HepG2 (cell line): ENCODE measurements around the gene PSMD1. TPM values are rescaled to one million over a fixed set of nuclear protein-coding genes. Genes with fewer than 3 reads are reported as not detected.

Experiments
- ATAC-seq: fragments of 200-7000 bp; cut with Tn5 transposase; 3 replicates; pipeline ENCODE4 v1.9.1; 2020; ENCODE audit warnings: mild to moderate bottlenecking, moderate library complexity
- BruUV-seq: library from RNA; stranded (reverse); fragments of 400-500 nt; replicated peaks from 2 replicates; lab custom pipeline; 2021; lab: Mats Ljungman, UMichigan
- CTCF ChIA-PET: fragments of 300-600 bp; formaldehyde crosslinking; extraction: SDS; loops from one replicate; lab custom pipeline; 2021; ENCODE audit warnings: low total read pairs, inconsistent platforms, low intra/inter-chr PET ratio; lab: Yijun Ruan, JAX
- POLR2A ChIA-PET: fragments of 350-600 bp; sonication (Branson Sonifier 250); formaldehyde crosslinking; loops from one replicate; lab custom pipeline; 2020; ENCODE audit warnings: antibody characterized with exemption, inconsistent platforms; lab: Yijun Ruan, JAX
- DNase-seq: peaks from one replicate; pipeline ENCODE4 v3.0.0-alpha.2; 2015; ENCODE audit warnings: low spot score
- FAIRE-seq: peaks from 3 replicates; lab custom pipeline; 2011; peaks lifted over from hg19 to GRCh38; lab: Jason Lieb, UNC
- H2AFZ ChIP-seq: one replicate; pipeline ENCODE4 v1.6.1; 2011; ENCODE audit warnings: low read length, inconsistent platforms
- H3K27ac ChIP-seq: fragments of 300-600 bp; 3 replicates; pipeline ENCODE4 v1.8.0; 2011; ENCODE audit warnings: mixed run types, mild to moderate bottlenecking, mixed read lengths, low read length, inconsistent platforms; ENCODE audit not compliant: insufficient read depth; ENCODE audit errors: extremely low read length
- H3K27me3 ChIP-seq, 2 experiments: fragments of 200-600 bp in 1 of 2; 2 replicates in 1 of 2; 3 replicates in 1 of 2; pipeline versions ENCODE4 v1.6.0 to v1.8.0; 2011; ENCODE audit warnings: low read length in 2 of 2, mild to moderate bottlenecking in 2 of 2, moderate library complexity in 2 of 2, inconsistent platforms in 1 of 2; ENCODE audit not compliant: insufficient read depth in 2 of 2, control insufficient read depth in 1 of 2
- H3K36me3 ChIP-seq, 2 experiments: fragments of 200-600 bp in 1 of 2; replicated peaks in 1 of 2; 2 replicates in 1 of 2; 3 replicates in 1 of 2; pipeline versions ENCODE4 v1.5.1 to v1.8.0; 2011; ENCODE audit warnings: low read length in 2 of 2, inconsistent platforms in 1 of 2; ENCODE audit not compliant: insufficient read depth in 2 of 2, control insufficient read depth in 1 of 2
- H3K4me1 ChIP-seq: 2 replicates; pipeline ENCODE4 v1.5.1; 2012; ENCODE audit warnings: low read length, inconsistent platforms; ENCODE audit not compliant: insufficient read depth
- H3K4me2 ChIP-seq: 2 replicates; pipeline ENCODE4 v1.6.0; 2011; ENCODE audit warnings: low read depth, low read length, inconsistent platforms
- H3K4me3 ChIP-seq, 3 experiments: fragments of 200-600 bp in 1 of 3; sonication (generic), shearing (Covaris generic) in 1 of 3; replicated peaks in 1 of 3; 2 replicates each; pipeline ENCODE4 v1.5.1; 2011 to 2016; ENCODE audit warnings: low read length in 3 of 3, inconsistent platforms in 2 of 3, low read depth in 2 of 3, mild to moderate bottlenecking in 2 of 3, control low read depth in 1 of 3, mixed read lengths in 1 of 3; ENCODE audit not compliant: insufficient read depth in 1 of 3
- H3K79me2 ChIP-seq: one replicate; pipeline ENCODE4 v1.6.1; 2011; ENCODE audit warnings: low read length, inconsistent platforms; ENCODE audit not compliant: insufficient read depth
- H3K9ac ChIP-seq: 2 replicates; pipeline ENCODE4 v1.6.0; 2011; ENCODE audit warnings: mild to moderate bottlenecking, low read depth, low read length, inconsistent platforms; ENCODE audit not compliant: insufficient read depth
- H3K9me3 ChIP-seq: 2 replicates; pipeline ENCODE4 v1.5.1; 2012; ENCODE audit warnings: mild to moderate bottlenecking, low read length
- H4K20me1 ChIP-seq: 2 replicates; pipeline ENCODE4 v1.6.0; 2011; ENCODE audit warnings: inconsistent platforms, mild to moderate bottlenecking, low read length, moderate library complexity; ENCODE audit not compliant: insufficient read depth
- HNF4A ChIP-seq: sonication (generic); formaldehyde crosslinking; IDR thresholded peaks from 2 replicates; pipeline ENCODE4 v1.4.0; 2020; ENCODE audit warnings: missing genetic modification reagents
- IKZF1 ChIP-seq: fragments of 450-650 bp; IDR thresholded peaks from 2 replicates; pipeline ENCODE4 v1.7.1; 2016
- PLRG1 ChIP-seq: fragments of 450-650 bp; conservative IDR thresholded peaks from 2 replicates; pipeline ENCODE4 v1.6.1; 2016
- ZEB1 ChIP-seq: IDR thresholded peaks from 2 replicates; pipeline ENCODE4 v1.6.1; 2012; ENCODE audit warnings: mild to moderate bottlenecking, low read depth, inconsistent platforms; ENCODE audit not compliant: insufficient replicate concordance
- ZFX ChIP-seq: sonication (generic); formaldehyde crosslinking; IDR thresholded peaks from 2 replicates; pipeline ENCODE4 v1.4.0; 2020; ENCODE audit warnings: mild to moderate bottlenecking, low read depth, missing genetic modification reagents, moderate library complexity
- ZNF136 ChIP-seq: sonication (generic); formaldehyde crosslinking; IDR thresholded peaks from 2 replicates; pipeline ENCODE4 v1.8.1; 2022; ENCODE audit warnings: low read depth, mild to moderate bottlenecking, moderate library complexity, missing genetic modification reagents
- ZNF326 ChIP-seq: sonication (generic); formaldehyde crosslinking; IDR thresholded peaks from 2 replicates; pipeline ENCODE4 v1.4.0; 2020; ENCODE audit warnings: missing genetic modification reagents, borderline replicate concordance
- ZNF431 ChIP-seq: sonication (generic); formaldehyde crosslinking; IDR thresholded peaks from 2 replicates; pipeline ENCODE4 v1.9.0; 2022; ENCODE audit warnings: missing genetic modification reagents, low read depth, mild to moderate bottlenecking, borderline replicate concordance
- ZNF549 ChIP-seq: sonication (generic); formaldehyde crosslinking; IDR thresholded peaks from 2 replicates; pipeline ENCODE4 v1.5.0; 2020; ENCODE audit warnings: missing genetic modification reagents
- WGBS: methylation state at CpG from one replicate; pipeline ENCODE4 v1.1.6; 2017; ENCODE audit warnings: low lambda C conversion rate; 5-methylcytosine and 5-hydroxymethylcytosine counted together
- in situ Hi-C: cut with HindIII; loops from 2 replicates; pipeline ENCODE4 v1.10.0; 2017; ENCODE audit warnings: low pct_unique_long_range_greater_than_20kb; ENCODE audit not compliant: extremely low pct_ligation_motif_present
- intact Hi-C: fragments of 100-400 bp; cut with micrococcal nuclease; formaldehyde crosslinking; loops from one replicate; pipeline ENCODE4 v1.10.0; 2022; ENCODE audit not compliant: unreplicated experiment
- polyA plus RNA-seq, 8 experiments: library from polyadenylated mRNA; depleted of rRNA in 3 of 8; stranded (reverse) in 7 of 8; unstranded in 1 of 8; fragments of >200 nt; fragmentation: Illumina TruSeq in 4 of 8; extraction: Trizol in 4 of 8; gene quantifications; 2 replicates each; pipeline versions ENCODE4 v1.2.1 to v1.2.3, GENCODE V29; 2011 to 2016; ENCODE audit warnings: low read depth in 4 of 8, missing spikeins in 1 of 8, mixed read lengths in 1 of 8; ENCODE audit not compliant: insufficient read depth in 1 of 8
- total RNA-seq, 5 experiments: library from RNA; depleted of rRNA; stranded (reverse); fragments of >200 nt; fragmentation: Illumina TruSeq; extraction: Trizol; gene quantifications; 2 replicates each; pipeline ENCODE4 v1.2.3, GENCODE V29; 2016; ENCODE audit warnings: low read depth in 1 of 5
- TF ChIP-seq, protein P1 (sequence below): sonication (generic); formaldehyde crosslinking; IDR thresholded peaks from 2 replicates; pipeline ENCODE4 v1.4.0; 2020; ENCODE audit warnings: mild to moderate bottlenecking, missing genetic modification reagents
- TF ChIP-seq, protein P2 (sequence below): sonication (generic); formaldehyde crosslinking; IDR thresholded peaks from 2 replicates; pipeline ENCODE4 v1.4.0; 2020; ENCODE audit warnings: missing genetic modification reagents

The PSMD1 gene
- total and polyA plus RNA-seq, 2 of the 13 experiments (the other 11 are each of a cell fraction or from before 2014, with no cell fraction given): 136 to 191 TPM

GRCh38 chr2:231134910-231135655, 78.4 kb downstream of the PSMD1 start:
- intact Hi-C loops (no loop called here), in situ Hi-C loops (no loop called here)
- Histone ChIP-seq H3K9ac (no peak overlapping the region), H3K79me2 (no peaks in the 10 kb centered on the region), H4K20me1 (no peaks in the 10 kb centered on the region; the same call in 1 of the 2 replicates), H3K4me2 (no peak overlapping the region), H3K4me3 (no peak overlapping the region), H3K4me1 (peaks cover 12% of the 10 kb centered on the region), H3K36me3 (peaks cover 3 to 11% of the 10 kb centered on the region in 2 experiments; a peak in 4 of 5 replicates), H2AFZ (no peak overlapping the region), H3K9me3 (no peaks in the 10 kb centered on the region), H3K27me3 (no peaks in the 10 kb centered on the region), H3K27ac (no peak overlapping the region)
- WGBS: 95% methylated on average over 1 of the region's 1 CpG
- FAIRE-seq: no peak
- no TSS peak for BruUV-seq
- CTCF ChIA-PET: no interaction called here
- DNase-seq: no peak
- POLR2A ChIA-PET: no interaction called here
- TF ChIP-seq ZNF549 (CRISPR knock-in tag) (no peak), PLRG1 (no peak), ZNF326 (CRISPR knock-in tag) (no peak)
- TF ChIP-seq, protein P1, sequence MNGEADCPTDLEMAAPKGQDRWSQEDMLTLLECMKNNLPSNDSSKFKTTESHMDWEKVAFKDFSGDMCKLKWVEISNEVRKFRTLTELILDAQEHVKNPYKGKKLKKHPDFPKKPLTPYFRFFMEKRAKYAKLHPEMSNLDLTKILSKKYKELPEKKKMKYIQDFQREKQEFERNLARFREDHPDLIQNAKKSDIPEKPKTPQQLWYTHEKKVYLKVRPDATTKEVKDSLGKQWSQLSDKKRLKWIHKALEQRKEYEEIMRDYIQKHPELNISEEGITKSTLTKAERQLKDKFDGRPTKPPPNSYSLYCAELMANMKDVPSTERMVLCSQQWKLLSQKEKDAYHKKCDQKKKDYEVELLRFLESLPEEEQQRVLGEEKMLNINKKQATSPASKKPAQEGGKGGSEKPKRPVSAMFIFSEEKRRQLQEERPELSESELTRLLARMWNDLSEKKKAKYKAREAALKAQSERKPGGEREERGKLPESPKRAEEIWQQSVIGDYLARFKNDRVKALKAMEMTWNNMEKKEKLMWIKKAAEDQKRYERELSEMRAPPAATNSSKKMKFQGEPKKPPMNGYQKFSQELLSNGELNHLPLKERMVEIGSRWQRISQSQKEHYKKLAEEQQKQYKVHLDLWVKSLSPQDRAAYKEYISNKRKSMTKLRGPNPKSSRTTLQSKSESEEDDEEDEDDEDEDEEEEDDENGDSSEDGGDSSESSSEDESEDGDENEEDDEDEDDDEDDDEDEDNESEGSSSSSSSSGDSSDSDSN (CRISPR knock-in tag): no peak
- no peak for ATAC-seq

DNA sequence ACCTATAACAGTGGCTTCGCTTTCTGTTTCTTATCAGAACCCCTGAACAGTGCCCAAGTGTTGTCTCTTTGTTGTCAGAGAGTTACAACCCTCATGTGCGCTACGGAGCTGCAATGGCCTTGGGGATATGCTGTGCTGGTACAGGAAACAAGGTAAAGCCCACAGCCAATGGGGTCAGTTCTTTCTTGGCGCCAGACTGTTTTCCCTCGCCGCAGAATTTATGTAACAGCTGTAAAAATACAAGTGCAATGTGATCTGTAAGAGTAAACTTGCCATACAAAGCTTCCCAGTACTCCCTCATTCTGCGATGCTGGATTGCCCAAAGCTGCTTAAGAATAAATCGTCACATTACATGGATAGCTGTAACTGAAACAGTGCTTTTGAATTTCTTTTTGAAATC, 82.0 kb downstream of the PSMD1 start:
- FAIRE-seq (no peak), DNase-seq (no peak), ATAC-seq (no peak)
- ChIA-PET CTCF (no interaction called here), POLR2A (no interaction called here)
- no TSS peak for BruUV-seq
- H3K4me3 ChIP-seq: no peak overlapping the region
- H3K9ac ChIP-seq: no peak overlapping the region
- WGBS: 98% methylated on average over 8 of the region's 8 CpGs
- H3K4me1 ChIP-seq: peaks cover under 1% of the 10 kb centered on the region; the same call in 1 of the 2 replicates
- intact Hi-C loops (no loop called here), in situ Hi-C loops (no loop called here)
- H3K27me3 ChIP-seq: no peaks in the 10 kb centered on the region
- H3K9me3 ChIP-seq: no peaks in the 10 kb centered on the region
- no peaks in the 10 kb centered on the region for H3K79me2 ChIP-seq
- H3K27ac ChIP-seq: no peak overlapping the region
- no peak overlapping the region for H3K4me2 ChIP-seq
- peaks cover 5 to 16% of the 10 kb centered on the region in 2 experiments; a peak in 4 of 5 replicates for H3K36me3 ChIP-seq
- no peaks in the 10 kb centered on the region for H4K20me1 ChIP-seq
- no peak overlapping the region for H2AFZ ChIP-seq
- TF ChIP-seq, protein P2, sequence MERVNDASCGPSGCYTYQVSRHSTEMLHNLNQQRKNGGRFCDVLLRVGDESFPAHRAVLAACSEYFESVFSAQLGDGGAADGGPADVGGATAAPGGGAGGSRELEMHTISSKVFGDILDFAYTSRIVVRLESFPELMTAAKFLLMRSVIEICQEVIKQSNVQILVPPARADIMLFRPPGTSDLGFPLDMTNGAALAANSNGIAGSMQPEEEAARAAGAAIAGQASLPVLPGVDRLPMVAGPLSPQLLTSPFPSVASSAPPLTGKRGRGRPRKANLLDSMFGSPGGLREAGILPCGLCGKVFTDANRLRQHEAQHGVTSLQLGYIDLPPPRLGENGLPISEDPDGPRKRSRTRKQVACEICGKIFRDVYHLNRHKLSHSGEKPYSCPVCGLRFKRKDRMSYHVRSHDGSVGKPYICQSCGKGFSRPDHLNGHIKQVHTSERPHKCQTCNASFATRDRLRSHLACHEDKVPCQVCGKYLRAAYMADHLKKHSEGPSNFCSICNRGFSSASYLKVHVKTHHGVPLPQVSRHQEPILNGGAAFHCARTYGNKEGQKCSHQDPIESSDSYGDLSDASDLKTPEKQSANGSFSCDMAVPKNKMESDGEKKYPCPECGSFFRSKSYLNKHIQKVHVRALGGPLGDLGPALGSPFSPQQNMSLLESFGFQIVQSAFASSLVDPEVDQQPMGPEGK: no peak
- TF ChIP-seq ZNF431 (CRISPR knock-in tag): no peak
- no peak for TF ChIP-seq ZEB1
- no peak for TF ChIP-seq ZFX (CRISPR knock-in tag)
- no peak for TF ChIP-seq IKZF1
- no peak for TF ChIP-seq HNF4A
- no peak for TF ChIP-seq ZNF136
